Gastroesophageal sphincter (tissue), 3 donors: ENCODE results near the gene SNX33.

ENCODE experiments used
- CTCF ChIP-seq, 4 experiments: fragments of 200-600 bp in 2 of 4; fragments of 450-650 bp in 2 of 4; sonication (generic) in 1 of 4; IDR thresholded peaks; one replicate each; pipeline ENCODE4 v1.5.1; 2017 to 2019; ENCODE audit warnings: antibody characterized with exemption in 4 of 4, mild to moderate bottlenecking in 2 of 4, moderate library complexity in 2 of 4
- EP300 ChIP-seq: sonication (generic); formaldehyde crosslinking; IDR thresholded peaks from one replicate; pipeline ENCODE4 v1.6.1; 2017; ENCODE audit warnings: antibody characterized with exemption, mild to moderate bottlenecking

GRCh38 chr15:75641179-75641503 lies 6.6 kb upstream of the SNX33 start:
- no peak for TF ChIP-seq CTCF (IDR thresholded peaks at IDR 0.05)
- TF ChIP-seq EP300, result no peak
